Endothelial cell (in vitro differentiated cells): ENCODE results near the gene RRAS. TPM values are rescaled to one million over a fixed set of nuclear protein-coding genes. Genes with fewer than 3 reads are reported as not detected.

Experiments
- DNase-seq: peaks from one replicate; pipeline ENCODE4 v3.0.0; 2021; ENCODE audit warnings: low spot score
- H3K27ac Mint-ChIP-seq: one replicate; pipeline ENCODE4 v1.8.0; 2021; ENCODE audit warnings: mixed read lengths, inconsistent platforms; ENCODE audit not compliant: unreplicated experiment
- H3K27me3 Mint-ChIP-seq: one replicate; pipeline ENCODE4 v1.8.0; 2021; ENCODE audit warnings: mild to moderate bottlenecking, moderate library complexity, mixed read lengths, inconsistent platforms; ENCODE audit not compliant: unreplicated experiment
- H3K36me3 Mint-ChIP-seq: one replicate; pipeline ENCODE4 v1.8.0; 2021; ENCODE audit warnings: mild to moderate bottlenecking, low read depth, mixed read lengths, inconsistent platforms; ENCODE audit not compliant: unreplicated experiment
- H3K4me1 Mint-ChIP-seq: one replicate; pipeline ENCODE4 v1.8.0; 2021; ENCODE audit warnings: mild to moderate bottlenecking, mixed read lengths, inconsistent platforms; ENCODE audit not compliant: unreplicated experiment
- H3K4me3 Mint-ChIP-seq: one replicate; pipeline ENCODE4 v1.8.0; 2021; ENCODE audit warnings: mild to moderate bottlenecking, mixed read lengths, inconsistent platforms; ENCODE audit not compliant: unreplicated experiment
- H3K9me3 Mint-ChIP-seq: one replicate; pipeline ENCODE4 v1.8.0; 2021; ENCODE audit warnings: mixed read lengths, inconsistent platforms; ENCODE audit not compliant: unreplicated experiment
- CTCF ChIP-seq: fragments of 200-600 bp; sonication (generic); IDR thresholded peaks from one replicate; pipeline ENCODE4 v1.5.0; 2021; ENCODE audit warnings: antibody characterized with exemption; ENCODE audit not compliant: unreplicated experiment
- long read RNA-seq: library from polyadenylated mRNA; unstranded; transcript quantifications from one replicate; pipeline ENCODE4 v2.0.0, GENCODE V29; 2020; ENCODE audit not compliant: unreplicated experiment
- total RNA-seq: library from RNA; stranded (reverse); fragmentation: NEBNext Ultra II Directional; extraction: Animal tissue kit (Norgen Biotek cat#: 25700); gene quantifications from one replicate; pipeline ENCODE4 v1.2.1, GENCODE V29; 2021; ENCODE audit not compliant: unreplicated experiment

Gene RRAS
- 23.9 TPM for total RNA-seq
- long read RNA-seq, partial matches to known transcripts: 1 of 5 reads
- long read RNA-seq, other reads (novel, unspliced or antisense): 0 of 5 reads

GRCh38 chr19:49640113-49640898 is at the start of gene RRAS:
Gene RRAS (minus strand): TSS chr19:49640143. CDS start chr19:49640098, 45 bp downstream.
- Mint-ChIP-seq H3K27me3 (peaks cover 40% of the 10 kb centered on the region), H3K9me3 (no peaks in the 10 kb centered on the region), H3K4me1 (peaks cover 62% of the 10 kb centered on the region), H3K4me3 (peak within 1 kb of the TSS; percentile 89), H3K36me3 (peaks cover 14% of the 10 kb centered on the region), H3K27ac (peak within 1 kb of the TSS; percentile 99)
- TF ChIP-seq CTCF: no peak
- DNase-seq: peak; percentile 99

- Mint-ChIP-seq H3K36me3 (peaks cover 28% of the 10 kb centered on the region), H3K27ac (peak within 1 kb of the TSS; percentile 84), H3K9me3 (no peaks in the 10 kb centered on the region), H3K4me1 (peaks cover 43% of the 10 kb centered on the region), H3K4me3 (peak within 1 kb of the TSS; percentile 96), H3K27me3 (peaks cover 29% of the 10 kb centered on the region)
- no peak for DNase-seq
- TF ChIP-seq CTCF: peak; percentile 52
Measured at GRCh38 chr19:49689133-49690078, 49.5 kb upstream of the RRAS start, which contains the start of gene ADM5. Gene ADM5 (plus strand): TSS chr19:49689594. CDS start chr19:49689838, 244 bp downstream.

GRCh38 chr19:49688531-49689132 is 48.7 kb upstream of the RRAS start:
- Mint-ChIP-seq H3K27me3 (peaks cover 29% of the 10 kb centered on the region), H3K9me3 (no peaks in the 10 kb centered on the region), H3K4me3 (peak overlapping the region; percentile 80), H3K4me1 (peaks cover 46% of the 10 kb centered on the region), H3K36me3 (peaks cover 30% of the 10 kb centered on the region), H3K27ac (peak overlapping the region; percentile 84)
- TF ChIP-seq CTCF: no peak
- DNase-seq: no peak

- peaks cover 46% of the 10 kb centered on the region for H3K4me1 Mint-ChIP-seq
- peaks cover 30% of the 10 kb centered on the region for H3K27me3 Mint-ChIP-seq
- peak overlapping the region; percentile 77 for H3K4me3 Mint-ChIP-seq
- no peak for TF ChIP-seq CTCF
- peaks cover 32% of the 10 kb centered on the region for H3K36me3 Mint-ChIP-seq
- H3K9me3 Mint-ChIP-seq: no peaks in the 10 kb centered on the region
- H3K27ac Mint-ChIP-seq: peak overlapping the region; percentile 96
- DNase-seq: no peak
Measured at GRCh38 chr19:49687566-49688316, 47.8 kb upstream of the RRAS start.
